ENCODE measurements around the gene LRMDA. TPM values are rescaled to one million over a fixed set of nuclear protein-coding genes. Genes with fewer than 3 reads are reported as not detected.

LRMDA gene
- total and polyA plus RNA-seq, 2 of the 13 experiments (the other 11 are each of a cell fraction or from before 2014, with no cell fraction given), result 13.4 to 22.0 TPM

DNA sequence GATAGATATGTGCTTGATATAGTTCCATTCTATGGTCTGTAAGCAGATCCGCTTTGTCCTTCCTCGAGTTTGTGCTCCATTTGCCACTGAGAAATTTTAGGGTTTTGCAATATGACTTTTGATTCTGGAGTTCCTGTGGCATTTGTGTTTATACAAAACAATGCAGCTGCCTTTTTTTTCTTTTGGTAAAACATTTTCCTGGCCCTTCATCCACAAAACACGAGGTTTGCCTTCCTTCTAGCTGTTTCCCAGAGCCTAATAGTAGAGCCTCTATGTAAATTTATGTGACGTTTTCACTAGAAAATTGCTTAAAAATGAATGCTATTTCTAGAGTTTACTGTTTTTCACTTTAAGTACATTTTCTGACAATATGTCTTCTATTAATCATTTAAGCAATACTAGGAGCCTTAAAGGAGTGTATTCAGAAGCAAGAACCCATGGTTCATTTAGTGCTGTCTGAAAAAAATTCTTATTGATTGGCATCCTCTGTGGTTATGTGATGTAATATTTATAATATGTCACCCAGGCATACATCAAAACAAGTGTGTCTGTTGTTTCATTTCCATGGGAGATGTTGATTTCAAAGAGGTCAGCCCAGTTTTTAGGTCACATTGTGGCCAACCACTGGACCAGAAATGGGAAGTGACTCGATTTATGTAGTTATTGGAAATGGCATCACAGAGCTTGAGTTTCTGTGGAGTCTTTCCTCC lies 618.3 kb downstream of the LRMDA start:
- Histone ChIP-seq H3K4me2 (ENCODE audit: low read depth, low read length) (no peak overlapping the region), H2AFZ (ENCODE audit: low read length) (no peak overlapping the region), H3K9me3 (ENCODE audit: low read length) (no peaks in the 10 kb centered on the region), H3K4me1 (ENCODE audit: insufficient read depth, low read length) (peaks cover 84% of the 10 kb centered on the region), H3K4me3 (replicated peaks in 1 of 3; ENCODE audit: insufficient read depth in 1 of 3, low read depth in 2 of 3, low read length in 3 of 3) (no peak overlapping the region), H3K36me3 (replicated peaks in 1 of 2; ENCODE audit: control insufficient read depth in 1 of 2, insufficient read depth in 2 of 2, low read length in 2 of 2) (no peaks in the 10 kb centered on the region), H3K9ac (ENCODE audit: insufficient read depth, low read depth, low read length) (peak overlapping the region; percentile 64; the same call in 1 of the 2 replicates), H3K27ac (ENCODE audit: extremely low read length, insufficient read depth, low read length) (peak overlapping the region; percentile 93), H3K27me3 (ENCODE audit: control insufficient read depth in 1 of 2, insufficient read depth in 2 of 2, low read length in 2 of 2) (no peaks in the 10 kb centered on the region), H4K20me1 (ENCODE audit: insufficient read depth, low read length) (no peaks in the 10 kb centered on the region), H3K79me2 (ENCODE audit: insufficient read depth, low read length) (no peaks in the 10 kb centered on the region)
- ChIA-PET POLR2A (interaction anchor here (1.8 to 6.9 kb wide), 9 partner anchors 11 to 648 kb away, joined by 5 to 145 read pairs (median 19); partner anchors contain the start of gene ZNF503), CTCF (ENCODE audit: low intra/inter-chr PET ratio, low total read pairs) (no interaction called here)
- TF ChIP-seq EP300 (IDR thresholded peaks at IDR 0.05; ENCODE audit: low read depth in 2 of 2, low read length in 2 of 2) (peak in 1 of 2 experiments; percentile 63; a peak in 1 of 4 replicates), EP300 (CRISPR knock-in tag; IDR thresholded peaks at IDR 0.05; ENCODE audit: borderline replicate concordance) (no peak), RFX1 (IDR thresholded peaks at IDR 0.05) (peak; percentile 13; the same call in 1 of the 2 replicates), HMG20A (CRISPR knock-in tag; IDR thresholded peaks at IDR 0.05; ENCODE audit: borderline replicate concordance) (0 out of 2 replicates have a peak, but pooled peaks have one; percentile 51), ZNF232 (CRISPR knock-in tag; IDR thresholded peaks at IDR 0.05; ENCODE audit: borderline replicate concordance) (no peak), HIVEP1 (CRISPR knock-in tag; IDR thresholded peaks at IDR 0.05) (no peak), ZNF138 (CRISPR knock-in tag; IDR thresholded peaks at IDR 0.05; ENCODE audit: low read depth) (no peak), RARA (CRISPR knock-in tag; IDR thresholded peaks at IDR 0.05) (peak; percentile 58; the same call in 1 of the 2 replicates)
- TF ChIP-seq, protein P1, sequence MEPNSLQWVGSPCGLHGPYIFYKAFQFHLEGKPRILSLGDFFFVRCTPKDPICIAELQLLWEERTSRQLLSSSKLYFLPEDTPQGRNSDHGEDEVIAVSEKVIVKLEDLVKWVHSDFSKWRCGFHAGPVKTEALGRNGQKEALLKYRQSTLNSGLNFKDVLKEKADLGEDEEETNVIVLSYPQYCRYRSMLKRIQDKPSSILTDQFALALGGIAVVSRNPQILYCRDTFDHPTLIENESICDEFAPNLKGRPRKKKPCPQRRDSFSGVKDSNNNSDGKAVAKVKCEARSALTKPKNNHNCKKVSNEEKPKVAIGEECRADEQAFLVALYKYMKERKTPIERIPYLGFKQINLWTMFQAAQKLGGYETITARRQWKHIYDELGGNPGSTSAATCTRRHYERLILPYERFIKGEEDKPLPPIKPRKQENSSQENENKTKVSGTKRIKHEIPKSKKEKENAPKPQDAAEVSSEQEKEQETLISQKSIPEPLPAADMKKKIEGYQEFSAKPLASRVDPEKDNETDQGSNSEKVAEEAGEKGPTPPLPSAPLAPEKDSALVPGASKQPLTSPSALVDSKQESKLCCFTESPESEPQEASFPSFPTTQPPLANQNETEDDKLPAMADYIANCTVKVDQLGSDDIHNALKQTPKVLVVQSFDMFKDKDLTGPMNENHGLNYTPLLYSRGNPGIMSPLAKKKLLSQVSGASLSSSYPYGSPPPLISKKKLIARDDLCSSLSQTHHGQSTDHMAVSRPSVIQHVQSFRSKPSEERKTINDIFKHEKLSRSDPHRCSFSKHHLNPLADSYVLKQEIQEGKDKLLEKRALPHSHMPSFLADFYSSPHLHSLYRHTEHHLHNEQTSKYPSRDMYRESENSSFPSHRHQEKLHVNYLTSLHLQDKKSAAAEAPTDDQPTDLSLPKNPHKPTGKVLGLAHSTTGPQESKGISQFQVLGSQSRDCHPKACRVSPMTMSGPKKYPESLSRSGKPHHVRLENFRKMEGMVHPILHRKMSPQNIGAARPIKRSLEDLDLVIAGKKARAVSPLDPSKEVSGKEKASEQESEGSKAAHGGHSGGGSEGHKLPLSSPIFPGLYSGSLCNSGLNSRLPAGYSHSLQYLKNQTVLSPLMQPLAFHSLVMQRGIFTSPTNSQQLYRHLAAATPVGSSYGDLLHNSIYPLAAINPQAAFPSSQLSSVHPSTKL (CRISPR knock-in tag; IDR thresholded peaks at IDR 0.05), result 0 out of 2 replicates have a peak, but pooled peaks have one; percentile 28
- WGBS (ENCODE audit: low lambda C conversion rate), result 90% methylated on average over 5 of the region's 5 CpGs
- BruUV-seq (replicated peaks), result no TSS peak
- in situ Hi-C loops (cut with HindIII; ENCODE audit: extremely low pct_ligation_motif_present, low pct_unique_long_range_greater_than_20kb), result no loop called here
- intact Hi-C loops (cut with micrococcal nuclease; ENCODE audit: unreplicated experiment), result loop anchor here (2.0 to 5.0 kb wide), 4 partner anchors 17 to 261 kb away; no protein-coding TSS in a partner anchor
- ATAC-seq (no peak), FAIRE-seq (no peak), DNase-seq (ENCODE audit: low spot score) (no peak)

All from HepG2 (cell line).